Heart left ventricle (tissue), 13 donors: ENCODE data around the gene TMEFF1.

Experiments used
- POLR2A ChIP-seq, 2 donors: fragments of 450-650 bp; IDR thresholded peaks; one replicate each; pipeline ENCODE4 v1.6.1; 2017; ENCODE audit warnings: antibody characterized with exemption in 2 of 2, mild to moderate bottlenecking in 2 of 2, moderate library complexity in 2 of 2
- TF ChIP-seq, protein P1 (sequence below), 12 donors: fragments of 200-600 bp; sonication (generic) in 4 of 12; IDR thresholded peaks; one replicate each; pipeline versions ENCODE4 v1.5.0 to v1.8.0; 2018 to 2022; ENCODE audit warnings: antibody characterized with exemption in 12 of 12, mild to moderate bottlenecking in 5 of 12
- donor health status: ischemic (EF 13 %, LVEDD 7.1; RV severe dilation, severe dysfunction).
- donor health status: DM: no; HTN: yes; CAD: no.
- donor health status: DM: no; HTN: no; CAD: no.
- donor health status: ischemic (EF 25% LVEDD 6.9; RV normal size, moderate dysfunction).
- donor health status: ischemic (EF 25% LVEDD 5.7; RV mildly dilated, moderate dysfunction).
- donor health status: ischemic (EF 35%, LVEDD 5.7; RV mildly dilated, moderate dysfunction).
- donor health status: nonischemic (EF 11% LVEDD 7.7; RV severe dilation, severe dysfunction).
- donor health status: DM: yes; HTN: yes; CAD: no.
- donor health status: PGD.
- donor health status: ischemic (EF 29% LVEDD 5.4; RV normal size, mild dysfunction).
- donor health status: nonischemic (EF 23%, LVEDD 6.1; RV moderate dilation, normal function).

GRCh38 chr9:100587375-100587774 is 114.4 kb downstream of the TMEFF1 start:
- no peak for TF ChIP-seq POLR2A (IDR thresholded peaks at IDR 0.05)
- TF ChIP-seq, protein P1, sequence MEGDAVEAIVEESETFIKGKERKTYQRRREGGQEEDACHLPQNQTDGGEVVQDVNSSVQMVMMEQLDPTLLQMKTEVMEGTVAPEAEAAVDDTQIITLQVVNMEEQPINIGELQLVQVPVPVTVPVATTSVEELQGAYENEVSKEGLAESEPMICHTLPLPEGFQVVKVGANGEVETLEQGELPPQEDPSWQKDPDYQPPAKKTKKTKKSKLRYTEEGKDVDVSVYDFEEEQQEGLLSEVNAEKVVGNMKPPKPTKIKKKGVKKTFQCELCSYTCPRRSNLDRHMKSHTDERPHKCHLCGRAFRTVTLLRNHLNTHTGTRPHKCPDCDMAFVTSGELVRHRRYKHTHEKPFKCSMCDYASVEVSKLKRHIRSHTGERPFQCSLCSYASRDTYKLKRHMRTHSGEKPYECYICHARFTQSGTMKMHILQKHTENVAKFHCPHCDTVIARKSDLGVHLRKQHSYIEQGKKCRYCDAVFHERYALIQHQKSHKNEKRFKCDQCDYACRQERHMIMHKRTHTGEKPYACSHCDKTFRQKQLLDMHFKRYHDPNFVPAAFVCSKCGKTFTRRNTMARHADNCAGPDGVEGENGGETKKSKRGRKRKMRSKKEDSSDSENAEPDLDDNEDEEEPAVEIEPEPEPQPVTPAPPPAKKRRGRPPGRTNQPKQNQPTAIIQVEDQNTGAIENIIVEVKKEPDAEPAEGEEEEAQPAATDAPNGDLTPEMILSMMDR (IDR thresholded peaks at IDR 0.05): no peak
